Mucosa of rectum (tissue), 2 donors: ENCODE results near the gene ARRDC4.

Experiments
- H3K27ac ChIP-seq, 2 donors: one replicate each; pipeline ENCODE4 v1.7.0; 2013; ENCODE audit warnings: inconsistent platforms in 2 of 2, low read depth in 2 of 2, low read length in 2 of 2
- H3K27me3 ChIP-seq, 2 donors: one replicate each; pipeline ENCODE4 v1.7.0; 2013; ENCODE audit warnings: low read length in 2 of 2; ENCODE audit not compliant: control insufficient read depth in 2 of 2, insufficient read depth in 2 of 2
- H3K36me3 ChIP-seq, 2 donors: one replicate each; pipeline ENCODE4 v1.7.0; 2013; ENCODE audit warnings: low read length in 2 of 2; ENCODE audit not compliant: control insufficient read depth in 2 of 2, insufficient read depth in 2 of 2
- H3K4me1 ChIP-seq, 2 donors: one replicate each; pipeline ENCODE4 v1.7.0; 2013; ENCODE audit warnings: low read length in 2 of 2, mild to moderate bottlenecking in 1 of 2; ENCODE audit not compliant: control insufficient read depth in 2 of 2, insufficient read depth in 2 of 2
- H3K4me3 ChIP-seq, 2 donors: one replicate each; pipeline ENCODE4 v1.7.0; 2013; ENCODE audit warnings: low read length in 2 of 2
- H3K9ac ChIP-seq, 2 donors: one replicate each; pipeline ENCODE4 v1.7.0; 2013; ENCODE audit warnings: low read length in 2 of 2, low read depth in 1 of 2, mild to moderate bottlenecking in 1 of 2
- H3K9me3 ChIP-seq, 2 donors: one replicate each; pipeline ENCODE4 v1.7.0; 2013; ENCODE audit warnings: low read length in 2 of 2; ENCODE audit not compliant: control insufficient read depth in 2 of 2
- donor health status: healthy.
- donor health status: Normal muscosa, but diverticular disease.

The ARRDC4 gene

DNA sequence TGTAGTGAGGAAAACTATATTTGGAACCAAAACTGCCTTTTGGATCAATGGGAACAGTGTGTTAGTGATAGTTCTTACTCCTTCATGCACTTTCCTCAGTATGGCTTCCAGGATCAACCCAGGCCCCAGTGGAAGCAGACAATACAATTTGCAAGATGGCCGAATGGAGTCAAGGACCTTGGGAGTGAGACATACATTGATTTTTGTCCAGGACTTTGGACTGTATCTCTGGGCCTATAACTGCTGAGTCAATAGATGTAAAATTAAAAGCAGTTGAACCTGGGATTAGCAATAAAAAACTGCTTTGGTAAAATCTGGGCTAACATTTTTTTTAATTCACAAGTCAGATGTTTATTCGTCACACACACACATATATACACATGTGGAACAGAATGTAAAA lies 1.8 kb downstream of the ARRDC4 start:
- Histone ChIP-seq H3K36me3 (peaks cover 0 to 21% of the 10 kb centered on the region in 2 donors), H3K9ac (peak overlapping the region in 1 of 2 donors; percentile 95), H3K4me3 (peak overlapping the region; percentile 93), H3K4me1 (peaks cover 15 to 31% of the 10 kb centered on the region in 2 donors), H3K27ac (peak overlapping the region in 1 of 2 donors; percentile 45), H3K27me3 (no peaks in the 10 kb centered on the region), H3K9me3 (no peaks in the 10 kb centered on the region)

GRCh38 chr15:97963779-97964178 lies 3.3 kb downstream of the ARRDC4 start:
- H3K4me3 ChIP-seq, result no peak overlapping the region
- no peaks in the 10 kb centered on the region for H3K27me3 ChIP-seq
- H3K4me1 ChIP-seq, result peaks cover 15 to 31% of the 10 kb centered on the region in 2 donors
- no peaks in the 10 kb centered on the region for H3K9me3 ChIP-seq
- H3K36me3 ChIP-seq, result peaks cover 5 to 24% of the 10 kb centered on the region in 2 donors
- no peak overlapping the region for H3K9ac ChIP-seq
- no peak overlapping the region for H3K27ac ChIP-seq

DNA sequence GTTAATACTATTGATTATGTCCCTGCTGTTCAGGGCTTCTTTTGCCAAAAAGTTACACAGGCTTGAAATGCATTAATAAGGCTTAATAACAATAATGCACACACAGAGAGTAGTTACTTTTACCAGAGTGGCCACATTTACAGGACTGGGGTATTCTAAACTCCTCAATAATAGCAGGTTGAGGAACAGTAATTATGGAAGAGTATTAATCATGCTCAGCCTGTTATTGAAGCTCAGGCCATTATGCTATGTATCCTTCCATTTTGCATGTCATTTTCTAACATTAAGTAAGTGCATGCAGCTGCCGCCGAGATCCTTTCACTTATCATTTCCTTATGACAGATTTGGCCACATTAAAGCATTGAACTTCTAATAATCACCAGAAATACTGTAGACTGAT lies 5.7 kb downstream of the ARRDC4 start:
- Histone ChIP-seq H3K4me3 (no peak overlapping the region), H3K4me1 (peaks cover 15 to 24% of the 10 kb centered on the region in 2 donors), H3K9me3 (no peaks in the 10 kb centered on the region), H3K9ac (no peak overlapping the region), H3K27me3 (no peaks in the 10 kb centered on the region), H3K27ac (no peak overlapping the region), H3K36me3 (peaks cover 27 to 46% of the 10 kb centered on the region in 2 donors)

- H3K36me3 ChIP-seq, result peaks cover 34 to 53% of the 10 kb centered on the region in 2 donors
- no peaks in the 10 kb centered on the region for H3K27me3 ChIP-seq
- H3K4me1 ChIP-seq, result peaks cover 13 to 20% of the 10 kb centered on the region in 2 donors
- H3K4me3 ChIP-seq, result no peak overlapping the region
- H3K27ac ChIP-seq, result no peak overlapping the region
- no peak overlapping the region for H3K9ac ChIP-seq
- no peaks in the 10 kb centered on the region for H3K9me3 ChIP-seq
Observed at GRCh38 chr15:97966924-97967620, 6.6 kb downstream of the ARRDC4 start.

GRCh38 chr15:97967881-97968280 lies 7.4 kb downstream of the ARRDC4 start:
- peaks cover 7 to 12% of the 10 kb centered on the region in 2 donors for H3K4me1 ChIP-seq
- no peaks in the 10 kb centered on the region for H3K9me3 ChIP-seq
- no peaks in the 10 kb centered on the region for H3K27me3 ChIP-seq
- peaks cover 39 to 61% of the 10 kb centered on the region in 2 donors for H3K36me3 ChIP-seq
- H3K9ac ChIP-seq, result no peak overlapping the region
- H3K27ac ChIP-seq, result no peak overlapping the region
- H3K4me3 ChIP-seq, result no peak overlapping the region

DNA sequence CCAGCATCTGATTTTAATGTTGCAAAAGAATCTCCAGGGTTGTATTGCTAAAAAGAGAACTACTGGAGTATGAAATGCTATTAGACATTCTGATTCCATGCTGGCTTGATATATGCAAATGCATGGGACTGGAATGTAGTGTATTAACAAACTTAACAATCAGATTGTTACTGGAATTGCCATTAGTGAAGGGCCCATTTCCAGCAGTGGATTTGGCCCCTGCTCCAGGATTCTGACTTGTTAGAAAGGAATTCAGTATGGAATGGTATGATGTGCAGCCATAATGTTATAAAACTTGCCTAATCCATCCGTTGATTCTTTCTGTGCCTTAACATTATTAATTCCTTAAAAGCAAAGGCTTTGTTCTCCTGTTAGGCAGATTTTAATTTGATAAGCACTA lies 7.9 kb downstream of the ARRDC4 start:
- H3K27me3 ChIP-seq, result no peaks in the 10 kb centered on the region
- H3K9me3 ChIP-seq, result no peaks in the 10 kb centered on the region
- H3K36me3 ChIP-seq, result peaks cover 43 to 66% of the 10 kb centered on the region in 2 donors
- H3K9ac ChIP-seq, result no peak overlapping the region
- H3K4me1 ChIP-seq, result peaks cover 2 to 7% of the 10 kb centered on the region in 2 donors
- H3K4me3 ChIP-seq, result no peak overlapping the region
- no peak overlapping the region for H3K27ac ChIP-seq

GRCh38 chr15:97972366-97972765 lies 11.9 kb downstream of the ARRDC4 start:
- Histone ChIP-seq H3K4me3 (no peak overlapping the region), H3K27me3 (no peaks in the 10 kb centered on the region), H3K4me1 (no peaks in the 10 kb centered on the region), H3K9me3 (no peaks in the 10 kb centered on the region), H3K36me3 (peaks cover 47 to 50% of the 10 kb centered on the region in 2 donors), H3K27ac (no peak overlapping the region), H3K9ac (no peak overlapping the region)

- no peak overlapping the region for H3K27ac ChIP-seq
- peaks cover 22 to 26% of the 10 kb centered on the region in 2 donors for H3K36me3 ChIP-seq
Observed at GRCh38 chr15:97976129-97976528, 15.6 kb downstream of the ARRDC4 start.

DNA sequence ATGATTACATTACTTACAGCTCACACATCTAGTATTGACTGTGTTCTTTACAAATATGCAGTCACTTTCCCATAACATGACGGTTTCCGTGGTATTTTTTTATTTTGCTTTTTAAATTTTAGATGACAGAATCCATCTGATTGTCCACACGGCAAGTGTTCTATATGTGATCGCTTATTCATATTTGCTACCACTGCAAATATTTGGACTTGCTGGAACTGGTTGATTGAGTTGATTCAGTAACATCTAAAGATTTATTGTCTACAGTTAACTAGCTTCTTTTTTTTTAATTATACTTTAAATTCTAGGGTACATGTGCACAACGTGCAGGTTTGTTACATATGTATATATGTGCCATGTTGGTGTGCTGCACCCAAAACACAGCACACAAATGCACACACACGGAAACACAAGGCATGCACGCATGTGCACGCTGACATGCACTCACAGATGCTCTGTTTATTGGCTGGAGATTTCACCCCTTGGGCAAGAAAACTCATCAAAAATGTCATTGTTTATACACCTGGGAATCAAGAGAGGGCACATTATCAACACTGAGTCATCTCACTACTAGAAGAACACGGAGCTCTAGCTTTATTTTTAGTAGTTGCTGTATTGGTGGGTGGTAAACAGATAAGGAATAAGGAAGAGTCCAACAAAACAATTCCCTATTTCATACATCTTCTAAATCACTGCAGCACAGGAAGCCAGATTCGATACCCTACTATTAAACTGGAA lies 16.4 kb downstream of the ARRDC4 start:
- no peak overlapping the region for H3K9ac ChIP-seq
- H3K27ac ChIP-seq, result no peak overlapping the region
- H3K36me3 ChIP-seq, result peaks cover 14 to 18% of the 10 kb centered on the region in 2 donors
- no peaks in the 10 kb centered on the region for H3K4me1 ChIP-seq
- no peaks in the 10 kb centered on the region for H3K27me3 ChIP-seq
- no peaks in the 10 kb centered on the region for H3K9me3 ChIP-seq
- no peak overlapping the region for H3K4me3 ChIP-seq

More at GRCh38 chr15:97976129-97976528, 15.6 kb downstream of the ARRDC4 start:
- Histone ChIP-seq H3K9ac (no peak overlapping the region), H3K9me3 (no peaks in the 10 kb centered on the region), H3K27me3 (no peaks in the 10 kb centered on the region), H3K4me1 (no peaks in the 10 kb centered on the region), H3K4me3 (no peak overlapping the region)

DNA sequence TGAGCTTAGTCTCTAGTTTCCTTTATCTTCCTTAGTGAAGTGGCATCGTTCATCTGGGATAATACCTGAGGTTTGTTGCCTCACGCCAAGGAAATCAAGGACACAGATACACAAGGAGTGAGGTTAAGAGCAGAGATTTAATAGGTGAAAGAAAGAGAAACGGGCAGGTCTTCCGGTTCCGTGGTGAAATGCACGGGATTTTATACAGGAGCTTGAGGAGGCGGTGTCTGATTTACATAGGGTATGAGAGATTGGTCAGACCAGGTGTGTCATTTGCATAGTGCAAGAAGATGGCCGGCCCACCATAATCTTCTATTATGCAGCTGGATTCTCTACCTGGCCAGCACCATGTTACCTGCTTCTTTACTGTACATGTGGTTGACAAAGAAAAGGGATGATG lies 17.2 kb downstream of the ARRDC4 start:
- H3K4me3 ChIP-seq, result no peak overlapping the region
- H3K27me3 ChIP-seq, result no peaks in the 10 kb centered on the region
- H3K36me3 ChIP-seq, result peaks cover 10 to 12% of the 10 kb centered on the region in 2 donors
- H3K9me3 ChIP-seq, result no peaks in the 10 kb centered on the region
- no peak overlapping the region for H3K9ac ChIP-seq
- no peaks in the 10 kb centered on the region for H3K4me1 ChIP-seq
- H3K27ac ChIP-seq, result no peak overlapping the region
